Measurements from ENCODE around the gene SPINK14.

- TF ChIP-seq CTCF (IDR thresholded peaks at IDR 0.05; ENCODE audit: poor library complexity, severe bottlenecking) (no peak), RAD21 (conservative IDR thresholded peaks at IDR 0.05) (no peak), EZH2 (IDR thresholded peaks at IDR 0.05; ENCODE audit: borderline replicate concordance, insufficient read depth, low read length, poor library complexity, severe bottlenecking) (no peak), REST (IDR thresholded peaks at IDR 0.05; ENCODE audit: borderline replicate concordance) (no peak), SMC3 (conservative IDR thresholded peaks at IDR 0.05; ENCODE audit: poor library complexity) (no peak), EP300 (conservative IDR thresholded peaks at IDR 0.05; ENCODE audit: poor library complexity, severe bottlenecking) (no peak), TAF1 (IDR thresholded peaks at IDR 0.05; ENCODE audit: low read depth) (no peak), POLR2AphosphoS5 (IDR thresholded peaks at IDR 0.05) (no peak)
These were observed 5.0 kb upstream of the SPINK14 start for GRCh38 chr5:148163345-148163744.
